ENCODE measurements around the gene FRY.
A peak's percentile ranks its signal among the peaks of the same experiment; 100 is the strongest.

Gene FRY

GRCh38 chr13:32117701-32118100 lies 86.1 kb downstream of the FRY start:
- H3K27me3 ChIP-seq (replicated peaks): no peaks in the 10 kb centered on the region
- DNase-seq: no peak
- no peak overlapping the region for H3K4me3 ChIP-seq (ENCODE audit: low read depth, low read length)
- no peak overlapping the region for H3K27ac ChIP-seq
- no peak for TF ChIP-seq CTCF (IDR thresholded peaks at IDR 0.05; ENCODE audit: low read depth, low read length, missing control alignments)
- in situ Hi-C loops (cut with HindIII; ENCODE audit: low pct_ligation_motif_present, low sequenced_read_pairs): no loop called here
- H3K36me3 ChIP-seq (replicated peaks): no peaks in the 10 kb centered on the region

GRCh38 chr13:32121316-32121715 lies 89.7 kb downstream of the FRY start:
- in situ Hi-C loops (cut with HindIII; ENCODE audit: low pct_ligation_motif_present, low sequenced_read_pairs): no loop called here
- no peak for TF ChIP-seq CTCF (IDR thresholded peaks at IDR 0.05; ENCODE audit: low read depth, low read length, missing control alignments)
- Histone ChIP-seq H3K27ac (no peak overlapping the region), H3K27me3 (replicated peaks) (no peaks in the 10 kb centered on the region), H3K36me3 (replicated peaks) (no peaks in the 10 kb centered on the region), H3K4me3 (ENCODE audit: low read depth, low read length) (no peak overlapping the region)
- DNase-seq: no peak

- Histone ChIP-seq H3K36me3 (replicated peaks) (no peaks in the 10 kb centered on the region), H3K27ac (no peak overlapping the region), H3K27me3 (replicated peaks) (no peaks in the 10 kb centered on the region), H3K4me3 (ENCODE audit: low read depth, low read length) (no peak overlapping the region)
- DNase-seq: no peak
- in situ Hi-C loops (cut with HindIII; ENCODE audit: low pct_ligation_motif_present, low sequenced_read_pairs): no loop called here
- TF ChIP-seq CTCF (IDR thresholded peaks at IDR 0.05; ENCODE audit: low read depth, low read length, missing control alignments): no peak
Measured at GRCh38 chr13:32124743-32125142, 93.2 kb downstream of the FRY start.

GRCh38 chr13:32125221-32125689 lies 93.7 kb downstream of the FRY start:
- no peaks in the 10 kb centered on the region for H3K36me3 ChIP-seq (replicated peaks)
- in situ Hi-C loops (cut with HindIII; ENCODE audit: low pct_ligation_motif_present, low sequenced_read_pairs): no loop called here
- no peak overlapping the region for H3K4me3 ChIP-seq (ENCODE audit: low read depth, low read length)
- no peak for DNase-seq
- no peaks in the 10 kb centered on the region for H3K27me3 ChIP-seq (replicated peaks)
- TF ChIP-seq CTCF (IDR thresholded peaks at IDR 0.05; ENCODE audit: low read depth, low read length, missing control alignments): no peak
- peak overlapping the region; percentile 34 for H3K27ac ChIP-seq

GRCh38 chr13:32125751-32126150 lies 94.2 kb downstream of the FRY start:
- Histone ChIP-seq H3K27me3 (replicated peaks) (no peaks in the 10 kb centered on the region), H3K4me3 (ENCODE audit: low read depth, low read length) (no peak overlapping the region), H3K27ac (peak overlapping the region; percentile 34), H3K36me3 (replicated peaks) (no peaks in the 10 kb centered on the region)
- DNase-seq: no peak
- in situ Hi-C loops (cut with HindIII; ENCODE audit: low pct_ligation_motif_present, low sequenced_read_pairs): no loop called here
- no peak for TF ChIP-seq CTCF (IDR thresholded peaks at IDR 0.05; ENCODE audit: low read depth, low read length, missing control alignments)

- Histone ChIP-seq H3K27ac (peak overlapping the region; percentile 34), H3K27me3 (replicated peaks) (no peaks in the 10 kb centered on the region), H3K36me3 (replicated peaks) (no peaks in the 10 kb centered on the region), H3K4me3 (ENCODE audit: low read depth, low read length) (no peak overlapping the region)
- no peak for DNase-seq
- in situ Hi-C loops (cut with HindIII; ENCODE audit: low pct_ligation_motif_present, low sequenced_read_pairs): no loop called here
- TF ChIP-seq CTCF (IDR thresholded peaks at IDR 0.05; ENCODE audit: low read depth, low read length, missing control alignments): no peak
Measured at GRCh38 chr13:32126278-32126677, 94.7 kb downstream of the FRY start.
